Smooth muscle cell (in vitro differentiated cells): ENCODE data around the gene PSAP. TPM values are rescaled to one million over a fixed set of nuclear protein-coding genes. Genes with fewer than 3 reads are reported as not detected.

Experiments used
- DNase-seq: peaks from one replicate; lab custom pipeline; 2025; ENCODE audit not compliant: unreplicated experiment; lab: John Stamatoyannopoulos, UW
- H2AFZ ChIP-seq: fragments of 200-600 bp; sonication (generic); 2 replicates; pipeline ENCODE4 v1.6.0; 2016; ENCODE audit warnings: antibody characterized with exemption, low read depth, mild to moderate bottlenecking
- H3F3A ChIP-seq: fragments of 200-600 bp; sonication (generic); 2 replicates; pipeline ENCODE4 v1.6.0; 2017; ENCODE audit warnings: antibody characterized with exemption, low read depth
- H3K27ac ChIP-seq: fragments of 200-600 bp; sonication (generic); 2 replicates; pipeline ENCODE4 v1.5.1; 2016; ENCODE audit warnings: low read depth, mild to moderate bottlenecking
- H3K27me3 ChIP-seq: fragments of 200-600 bp; sonication (generic); 2 replicates; pipeline ENCODE4 v1.6.1; 2016; ENCODE audit warnings: low read depth, mild to moderate bottlenecking
- H3K36me3 ChIP-seq: fragments of 200-600 bp; sonication (generic); 2 replicates; pipeline ENCODE4 v1.5.1; 2016; ENCODE audit warnings: low read depth
- H3K4me1 ChIP-seq: fragments of 200-600 bp; sonication (generic); 2 replicates; pipeline ENCODE4 v1.5.1; 2016; ENCODE audit warnings: low read depth
- H3K4me2 ChIP-seq: fragments of 200-600 bp; sonication (generic); 2 replicates; pipeline ENCODE4 v1.6.0; 2016; ENCODE audit warnings: mild to moderate bottlenecking
- H3K4me3 ChIP-seq: fragments of 200-600 bp; sonication (generic); 2 replicates; pipeline ENCODE4 v1.5.1; 2016; ENCODE audit warnings: mild to moderate bottlenecking
- H3K79me2 ChIP-seq: fragments of 200-600 bp; sonication (generic); 2 replicates; pipeline ENCODE4 v1.6.0; 2016; ENCODE audit warnings: low read depth, mild to moderate bottlenecking
- H3K9ac ChIP-seq: fragments of 200-600 bp; sonication (generic); 2 replicates; pipeline ENCODE4 v1.6.0; 2016; ENCODE audit warnings: low read depth
- H3K9me3 ChIP-seq: fragments of 200-600 bp; sonication (generic); replicated peaks from 2 replicates; pipeline ENCODE4 v1.5.1; 2016; ENCODE audit warnings: low read depth
- H4K20me1 ChIP-seq: fragments of 200-600 bp; sonication (generic); 2 replicates; pipeline ENCODE4 v1.6.0; 2016; ENCODE audit warnings: low read depth
- WGBS: methylation state at CpG from one replicate; pipeline ENCODE4 v1.1.7; 2016; ENCODE audit warnings: low lambda C conversion rate; 5-methylcytosine and 5-hydroxymethylcytosine counted together
- polyA plus RNA-seq: library from polyadenylated mRNA; unstranded; fragments of >200 nt; fragmentation: Nextera tagmentation; extraction: Ambion mirVana; gene quantifications from 2 replicates; pipeline ENCODE4 v1.2.1, GENCODE V29; 2016
- total RNA-seq: library from RNA; depleted of rRNA; stranded (reverse); fragments of >200 nt; gene quantifications from 2 replicates; pipeline ENCODE4 v1.2.3, GENCODE V29; 2014
- TF ChIP-seq, protein P1 (sequence below): fragments of 200-600 bp; sonication (generic); IDR thresholded peaks from 2 replicates; pipeline ENCODE4 v1.5.1; 2017; ENCODE audit warnings: borderline replicate concordance, mild to moderate bottlenecking, antibody characterized with exemption; ENCODE audit not compliant: insufficient read depth, poor library complexity, severe bottlenecking

The PSAP gene
- total and polyA plus RNA-seq, 2 experiments from 2014 or later: 282 to 500 TPM

DNA sequence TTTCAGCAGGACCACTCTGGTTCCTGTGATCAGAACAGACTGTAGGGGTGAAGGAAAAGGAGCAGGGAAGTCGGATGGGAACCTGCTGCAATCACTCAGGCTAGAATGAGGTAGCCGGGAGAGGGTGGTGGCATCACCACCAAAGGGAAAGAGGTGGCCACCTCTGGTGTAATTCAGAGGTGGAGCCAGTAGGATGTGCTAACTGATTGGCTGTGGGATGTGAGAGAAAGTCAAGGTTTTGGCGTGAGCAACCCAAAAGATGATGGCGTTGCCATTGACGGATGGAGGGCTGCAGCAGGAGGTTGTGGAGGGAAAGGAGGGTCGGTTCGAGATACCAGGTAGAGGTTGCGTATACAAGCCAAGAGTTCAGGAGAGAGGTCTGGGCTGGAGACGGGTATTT lies 70.3 kb downstream of the PSAP start:
- Histone ChIP-seq H3K27me3 (peaks cover 27% of the 10 kb centered on the region), H3F3A (no peaks in the 10 kb centered on the region), H3K27ac (no peak overlapping the region), H3K9me3 (no peaks in the 10 kb centered on the region), H3K4me1 (no peaks in the 10 kb centered on the region), H3K4me2 (no peak overlapping the region), H3K4me3 (no peak overlapping the region), H3K9ac (no peak overlapping the region), H3K79me2 (no peaks in the 10 kb centered on the region), H2AFZ (no peak overlapping the region), H4K20me1 (no peaks in the 10 kb centered on the region), H3K36me3 (no peaks in the 10 kb centered on the region)
- TF ChIP-seq, protein P1, sequence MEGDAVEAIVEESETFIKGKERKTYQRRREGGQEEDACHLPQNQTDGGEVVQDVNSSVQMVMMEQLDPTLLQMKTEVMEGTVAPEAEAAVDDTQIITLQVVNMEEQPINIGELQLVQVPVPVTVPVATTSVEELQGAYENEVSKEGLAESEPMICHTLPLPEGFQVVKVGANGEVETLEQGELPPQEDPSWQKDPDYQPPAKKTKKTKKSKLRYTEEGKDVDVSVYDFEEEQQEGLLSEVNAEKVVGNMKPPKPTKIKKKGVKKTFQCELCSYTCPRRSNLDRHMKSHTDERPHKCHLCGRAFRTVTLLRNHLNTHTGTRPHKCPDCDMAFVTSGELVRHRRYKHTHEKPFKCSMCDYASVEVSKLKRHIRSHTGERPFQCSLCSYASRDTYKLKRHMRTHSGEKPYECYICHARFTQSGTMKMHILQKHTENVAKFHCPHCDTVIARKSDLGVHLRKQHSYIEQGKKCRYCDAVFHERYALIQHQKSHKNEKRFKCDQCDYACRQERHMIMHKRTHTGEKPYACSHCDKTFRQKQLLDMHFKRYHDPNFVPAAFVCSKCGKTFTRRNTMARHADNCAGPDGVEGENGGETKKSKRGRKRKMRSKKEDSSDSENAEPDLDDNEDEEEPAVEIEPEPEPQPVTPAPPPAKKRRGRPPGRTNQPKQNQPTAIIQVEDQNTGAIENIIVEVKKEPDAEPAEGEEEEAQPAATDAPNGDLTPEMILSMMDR: no peak
- 87% methylated on average over 9 of the region's 9 CpGs for WGBS
- no peak for DNase-seq

DNA sequence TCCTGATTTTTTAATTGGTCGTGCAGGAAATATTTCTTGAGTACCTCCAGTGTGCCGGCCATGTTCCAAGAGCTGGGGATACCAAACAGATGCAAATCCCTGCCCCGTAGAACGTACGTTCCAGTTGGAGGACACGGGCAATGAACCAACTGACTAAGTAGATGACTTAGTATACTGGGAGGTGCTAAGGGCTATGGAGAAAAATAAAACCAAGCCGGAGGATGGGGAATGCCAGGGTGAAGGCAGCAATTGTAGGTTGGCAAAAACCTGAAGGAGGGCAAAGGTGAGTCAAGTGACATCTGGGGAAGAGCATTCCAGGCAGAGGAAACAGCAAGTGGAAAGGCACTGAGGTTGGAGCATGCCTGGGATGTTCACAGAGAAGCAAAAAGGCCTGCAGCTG lies 70.9 kb downstream of the PSAP start:
- no peak overlapping the region for H3K27ac ChIP-seq

DNA sequence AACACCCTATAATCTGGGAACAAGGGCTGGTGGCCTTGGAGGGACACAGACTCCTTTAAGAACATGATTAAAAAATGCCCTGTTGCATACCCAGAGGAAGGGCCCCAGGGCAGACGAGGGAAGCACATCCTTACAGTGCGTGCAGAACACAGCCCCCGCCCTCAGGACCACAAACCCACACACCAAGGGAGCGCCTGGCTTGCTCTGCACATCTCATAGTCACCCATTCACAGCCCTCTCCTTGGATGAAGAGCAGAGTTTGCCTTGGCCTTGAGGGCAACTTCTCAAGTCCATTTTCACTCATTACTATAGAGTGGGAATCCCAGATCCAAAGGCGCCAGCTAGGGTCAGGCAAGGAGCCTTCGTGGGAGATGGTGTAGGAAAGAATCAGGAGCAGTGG lies 71.4 kb downstream of the PSAP start:
- H3F3A ChIP-seq: no peaks in the 10 kb centered on the region
- peaks cover 19% of the 10 kb centered on the region for H3K27me3 ChIP-seq
- no peak overlapping the region for H3K4me3 ChIP-seq
- no peaks in the 10 kb centered on the region for H3K4me1 ChIP-seq
- H3K9ac ChIP-seq: no peak overlapping the region
- H3K36me3 ChIP-seq: no peaks in the 10 kb centered on the region
- no peaks in the 10 kb centered on the region for H3K79me2 ChIP-seq
- TF ChIP-seq, protein P1: no peak
- no peak for DNase-seq
- H3K9me3 ChIP-seq: no peaks in the 10 kb centered on the region
- 88% methylated on average over 6 of the region's 6 CpGs for WGBS
- no peak overlapping the region for H3K4me2 ChIP-seq
- H2AFZ ChIP-seq: no peak overlapping the region
- no peak overlapping the region for H3K27ac ChIP-seq
- H4K20me1 ChIP-seq: no peaks in the 10 kb centered on the region

More for the DNA sequence above, 70.9 kb downstream of the PSAP start:
- Histone ChIP-seq H3K36me3 (no peaks in the 10 kb centered on the region), H3K9ac (no peak overlapping the region), H3K4me2 (no peak overlapping the region), H3K4me3 (no peak overlapping the region), H2AFZ (no peak overlapping the region), H3K27me3 (peaks cover 21% of the 10 kb centered on the region), H3K4me1 (no peaks in the 10 kb centered on the region), H3F3A (no peaks in the 10 kb centered on the region), H4K20me1 (no peaks in the 10 kb centered on the region), H3K79me2 (no peaks in the 10 kb centered on the region), H3K9me3 (no peaks in the 10 kb centered on the region)
- no peak for DNase-seq
- WGBS: 93% methylated on average over 7 of the region's 7 CpGs
- TF ChIP-seq, protein P1: no peak

DNA sequence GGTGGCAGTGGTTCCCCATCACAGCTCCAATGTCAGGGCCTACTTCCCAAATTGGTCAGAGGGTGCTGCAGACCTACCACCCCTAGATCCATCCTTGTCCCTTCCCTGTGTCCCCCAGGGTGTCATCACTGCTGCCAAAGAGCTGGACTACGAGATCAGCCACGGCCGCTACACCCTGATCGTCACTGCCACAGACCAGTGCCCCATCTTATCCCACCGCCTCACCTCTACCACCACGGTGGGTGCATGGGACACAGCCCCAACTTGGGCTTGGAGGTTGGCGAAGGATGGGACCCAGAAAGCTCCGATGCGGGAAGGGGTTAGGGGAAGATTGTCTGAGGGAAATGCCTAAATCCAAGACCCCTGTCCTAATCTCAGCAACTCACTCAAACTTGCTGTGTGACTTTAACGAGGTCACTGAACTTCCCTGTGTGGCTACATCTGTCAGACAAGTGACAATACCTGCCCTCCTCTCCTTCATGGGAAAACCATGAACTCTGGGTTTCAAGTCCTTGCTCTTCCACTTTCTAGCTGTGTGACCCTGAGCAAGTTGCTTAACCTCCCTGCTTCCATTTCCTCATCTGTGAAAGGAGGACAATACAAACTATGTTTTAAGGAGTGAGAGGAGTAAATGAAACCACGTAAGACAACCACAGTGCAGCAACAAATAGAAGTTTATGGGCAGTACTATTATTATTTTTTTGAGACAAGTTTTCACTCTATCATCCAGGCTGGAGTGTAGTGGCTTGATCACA lies 72.8 kb downstream of the PSAP start:
- 92% methylated on average over 11 of the region's 11 CpGs for WGBS
- no peak for DNase-seq

More for the DNA sequence above, 72.8 kb downstream of the PSAP start:
- Histone ChIP-seq H2AFZ (no peak overlapping the region), H4K20me1 (no peaks in the 10 kb centered on the region), H3K4me2 (no peak overlapping the region), H3K27ac (no peak overlapping the region), H3K9me3 (no peaks in the 10 kb centered on the region), H3K27me3 (peaks cover 9% of the 10 kb centered on the region), H3K79me2 (no peaks in the 10 kb centered on the region), H3K9ac (no peak overlapping the region), H3K4me3 (no peak overlapping the region), H3K4me1 (no peaks in the 10 kb centered on the region), H3K36me3 (no peaks in the 10 kb centered on the region), H3F3A (no peaks in the 10 kb centered on the region)
- TF ChIP-seq, protein P1: no peak
